OCI-LY1 (cell line): ENCODE data around the gene NME9.

ENCODE experiments used
- CTCF ChIP-seq: fragments of 200-600 bp; sonication (generic), shearing (Covaris generic); IDR thresholded peaks from 2 replicates; pipeline ENCODE4 v1.5.1; 2017; ENCODE audit warnings: mild to moderate bottlenecking, antibody characterized with exemption, low read length, moderate library complexity, mixed read lengths
- EZH2 ChIP-seq: fragments of 200-600 bp; sonication (generic), shearing (Covaris generic); IDR thresholded peaks from 2 replicates; pipeline ENCODE4 v1.8.0; 2017; ENCODE audit warnings: borderline replicate concordance, mixed run types, mild to moderate bottlenecking, antibody characterized with exemption, low read length, moderate library complexity, mixed read lengths

GRCh38 chr3:138374573-138375134 lies 45.0 kb upstream of the NME9 start:
- TF ChIP-seq CTCF = no peak
- TF ChIP-seq EZH2 = no peak
